ENCODE results near the gene CMBL. TPM values are rescaled to one million over a fixed set of nuclear protein-coding genes. Genes with fewer than 3 reads are reported as not detected.

Gene CMBL
- total and polyA plus RNA-seq, 2 of the 13 experiments (the other 11 are each of a cell fraction or from before 2014, with no cell fraction given), result 11.5 to 17.0 TPM

DNA sequence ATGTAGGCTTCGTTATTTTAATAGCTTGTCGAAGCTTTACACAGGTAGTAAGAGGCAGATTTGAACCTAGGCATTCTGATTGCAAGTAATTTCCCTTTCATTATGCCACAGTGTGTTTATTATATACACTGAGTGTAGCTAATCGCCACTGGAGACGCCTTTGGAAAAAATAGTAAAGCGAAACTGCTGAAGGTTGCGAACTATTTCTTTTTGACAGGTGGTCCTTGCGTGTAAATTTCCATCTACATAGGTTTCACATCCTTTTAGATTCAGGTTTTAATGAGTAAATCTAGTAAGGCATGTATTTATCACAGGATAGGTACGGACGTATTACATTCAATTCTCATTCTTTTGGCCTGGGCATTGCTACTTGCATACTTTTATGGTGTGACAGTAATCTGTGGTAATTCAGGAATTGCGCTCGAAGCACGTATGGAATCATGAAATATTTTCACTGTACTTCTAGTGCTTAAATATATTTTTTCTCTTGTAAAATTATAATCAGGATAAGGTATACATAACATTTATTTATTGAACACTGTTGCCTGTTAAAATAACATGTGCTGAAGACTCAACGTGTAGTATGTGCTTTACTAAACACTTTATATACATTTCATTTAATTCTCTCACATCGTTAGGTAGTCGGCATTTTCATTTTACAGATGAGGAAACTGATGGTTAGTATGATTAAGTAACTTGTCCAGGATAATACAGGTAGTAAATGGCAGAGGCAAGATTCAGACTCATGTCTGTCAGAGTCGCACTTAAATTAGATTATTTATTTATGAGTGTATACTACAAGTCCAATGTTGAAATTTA is 47.6 kb upstream of the CMBL start:
- H3K9ac ChIP-seq (ENCODE audit: insufficient read depth, low read depth, low read length), result peak overlapping the region; percentile 93
- in situ Hi-C loops (cut with HindIII; ENCODE audit: extremely low pct_ligation_motif_present, low pct_unique_long_range_greater_than_20kb) (no loop called here), intact Hi-C loops (cut with micrococcal nuclease; ENCODE audit: unreplicated experiment) (no loop called here)
- H3K79me2 ChIP-seq (ENCODE audit: insufficient read depth, low read length), result peaks cover 66% of the 10 kb centered on the region
- FAIRE-seq (no peak), ATAC-seq (no peak), DNase-seq (ENCODE audit: low spot score) (no peak)
- no peaks in the 10 kb centered on the region; a peak in 1 of 5 replicates for H3K27me3 ChIP-seq (ENCODE audit: control insufficient read depth in 1 of 2, insufficient read depth in 2 of 2, low read length in 2 of 2)
- peaks cover 44% of the 10 kb centered on the region for H4K20me1 ChIP-seq (ENCODE audit: insufficient read depth, low read length)
- TF ChIP-seq, protein P1, sequence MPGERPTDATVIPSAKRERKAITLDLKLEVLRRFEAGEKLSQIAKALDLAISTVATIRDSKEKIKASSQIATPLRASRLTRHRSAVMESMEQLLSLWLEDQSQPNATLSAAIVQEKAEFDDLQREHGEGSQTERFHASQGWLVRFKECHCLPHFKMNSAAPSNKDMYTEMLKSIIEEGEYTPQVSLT (CRISPR knock-in tag; IDR thresholded peaks at IDR 0.05; ENCODE audit: borderline replicate concordance, low read depth), result no peak
- TF ChIP-seq, protein P2, sequence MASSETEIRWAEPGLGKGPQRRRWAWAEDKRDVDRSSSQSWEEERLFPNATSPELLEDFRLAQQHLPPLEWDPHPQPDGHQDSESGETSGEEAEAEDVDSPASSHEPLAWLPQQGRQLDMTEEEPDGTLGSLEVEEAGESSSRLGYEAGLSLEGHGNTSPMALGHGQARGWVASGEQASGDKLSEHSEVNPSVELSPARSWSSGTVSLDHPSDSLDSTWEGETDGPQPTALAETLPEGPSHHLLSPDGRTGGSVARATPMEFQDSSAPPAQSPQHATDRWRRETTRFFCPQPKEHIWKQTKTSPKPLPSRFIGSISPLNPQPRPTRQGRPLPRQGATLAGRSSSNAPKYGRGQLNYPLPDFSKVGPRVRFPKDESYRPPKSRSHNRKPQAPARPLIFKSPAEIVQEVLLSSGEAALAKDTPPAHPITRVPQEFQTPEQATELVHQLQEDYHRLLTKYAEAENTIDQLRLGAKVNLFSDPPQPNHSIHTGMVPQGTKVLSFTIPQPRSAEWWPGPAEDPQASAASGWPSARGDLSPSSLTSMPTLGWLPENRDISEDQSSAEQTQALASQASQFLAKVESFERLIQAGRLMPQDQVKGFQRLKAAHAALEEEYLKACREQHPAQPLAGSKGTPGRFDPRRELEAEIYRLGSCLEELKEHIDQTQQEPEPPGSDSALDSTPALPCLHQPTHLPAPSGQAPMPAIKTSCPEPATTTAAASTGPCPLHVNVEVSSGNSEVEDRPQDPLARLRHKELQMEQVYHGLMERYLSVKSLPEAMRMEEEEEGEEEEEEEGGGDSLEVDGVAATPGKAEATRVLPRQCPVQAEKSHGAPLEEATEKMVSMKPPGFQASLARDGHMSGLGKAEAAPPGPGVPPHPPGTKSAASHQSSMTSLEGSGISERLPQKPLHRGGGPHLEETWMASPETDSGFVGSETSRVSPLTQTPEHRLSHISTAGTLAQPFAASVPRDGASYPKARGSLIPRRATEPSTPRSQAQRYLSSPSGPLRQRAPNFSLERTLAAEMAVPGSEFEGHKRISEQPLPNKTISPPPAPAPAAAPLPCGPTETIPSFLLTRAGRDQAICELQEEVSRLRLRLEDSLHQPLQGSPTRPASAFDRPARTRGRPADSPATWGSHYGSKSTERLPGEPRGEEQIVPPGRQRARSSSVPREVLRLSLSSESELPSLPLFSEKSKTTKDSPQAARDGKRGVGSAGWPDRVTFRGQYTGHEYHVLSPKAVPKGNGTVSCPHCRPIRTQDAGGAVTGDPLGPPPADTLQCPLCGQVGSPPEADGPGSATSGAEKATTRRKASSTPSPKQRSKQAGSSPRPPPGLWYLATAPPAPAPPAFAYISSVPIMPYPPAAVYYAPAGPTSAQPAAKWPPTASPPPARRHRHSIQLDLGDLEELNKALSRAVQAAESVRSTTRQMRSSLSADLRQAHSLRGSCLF (CRISPR knock-in tag; IDR thresholded peaks at IDR 0.05; ENCODE audit: borderline replicate concordance), result no peak
- TF ChIP-seq MAF1 (CRISPR knock-in tag; IDR thresholded peaks at IDR 0.05; ENCODE audit: borderline replicate concordance) (no peak), ZNF850 (CRISPR knock-in tag; conservative IDR thresholded peaks at IDR 0.05) (no peak), NR2F1 (CRISPR knock-in tag; IDR thresholded peaks at IDR 0.05) (no peak), ZNF543 (CRISPR knock-in tag; IDR thresholded peaks at IDR 0.05) (no peak), AKAP8 (CRISPR knock-in tag; IDR thresholded peaks at IDR 0.05) (no peak), SAP130 (CRISPR knock-in tag; IDR thresholded peaks at IDR 0.05; ENCODE audit: low read depth) (peak; percentile 30; the same call in 1 of the 2 replicates)
- H3K36me3 ChIP-seq (replicated peaks in 1 of 2; ENCODE audit: control insufficient read depth in 1 of 2, insufficient read depth in 2 of 2, low read length in 2 of 2), result no peaks in the 10 kb centered on the region
- peak overlapping the region; percentile 95 for H3K4me2 ChIP-seq (ENCODE audit: low read depth, low read length)
- H3K4me1 ChIP-seq (ENCODE audit: insufficient read depth, low read length), result peaks cover 43% of the 10 kb centered on the region
- H3K9me3 ChIP-seq (ENCODE audit: low read length), result no peaks in the 10 kb centered on the region
- H2AFZ ChIP-seq (ENCODE audit: low read length), result no peak overlapping the region
- WGBS (ENCODE audit: low lambda C conversion rate), result 16% methylated on average over 16 of the region's 16 CpGs
- no TSS peak for BruUV-seq (replicated peaks)
- ChIA-PET POLR2A (no interaction called here), CTCF (ENCODE audit: low intra/inter-chr PET ratio, low total read pairs) (interaction anchor here (1.6 kb wide), 1 partner anchor 71 kb away, joined by 3 read pairs; no protein-coding TSS in a partner anchor)
- peak overlapping the region; percentile 88 to 92 (median 92) for H3K4me3 ChIP-seq (replicated peaks in 1 of 3; ENCODE audit: insufficient read depth in 1 of 3, low read depth in 2 of 3, low read length in 3 of 3)
- peak overlapping the region; percentile 98 for H3K27ac ChIP-seq (ENCODE audit: extremely low read length, insufficient read depth, low read length)

Measured in HepG2 (cell line).